HG03064 (cell line): ENCODE results near the gene RIC8B.
"Not testable (repeated sequence)": the region's sequence is repeated elsewhere in the genome, so short reads cannot be mapped to it uniquely, and the experiment has no call there.

Experiments used
- ATAC-seq: cut with Tn5 transposase; IDR thresholded peaks from one replicate; pipeline ENCODE4 v1.9.1; 2021; ENCODE audit warnings: low read depth; ENCODE audit not compliant: unreplicated experiment

RIC8B gene, protein sequence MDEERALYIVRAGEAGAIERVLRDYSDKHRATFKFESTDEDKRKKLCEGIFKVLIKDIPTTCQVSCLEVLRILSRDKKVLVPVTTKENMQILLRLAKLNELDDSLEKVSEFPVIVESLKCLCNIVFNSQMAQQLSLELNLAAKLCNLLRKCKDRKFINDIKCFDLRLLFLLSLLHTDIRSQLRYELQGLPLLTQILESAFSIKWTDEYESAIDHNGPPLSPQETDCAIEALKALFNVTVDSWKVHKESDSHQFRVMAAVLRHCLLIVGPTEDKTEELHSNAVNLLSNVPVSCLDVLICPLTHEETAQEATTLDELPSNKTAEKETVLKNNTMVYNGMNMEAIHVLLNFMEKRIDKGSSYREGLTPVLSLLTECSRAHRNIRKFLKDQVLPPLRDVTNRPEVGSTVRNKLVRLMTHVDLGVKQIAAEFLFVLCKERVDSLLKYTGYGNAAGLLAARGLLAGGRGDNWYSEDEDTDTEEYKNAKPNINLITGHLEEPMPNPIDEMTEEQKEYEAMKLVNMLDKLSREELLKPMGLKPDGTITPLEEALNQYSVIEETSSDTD

DNA sequence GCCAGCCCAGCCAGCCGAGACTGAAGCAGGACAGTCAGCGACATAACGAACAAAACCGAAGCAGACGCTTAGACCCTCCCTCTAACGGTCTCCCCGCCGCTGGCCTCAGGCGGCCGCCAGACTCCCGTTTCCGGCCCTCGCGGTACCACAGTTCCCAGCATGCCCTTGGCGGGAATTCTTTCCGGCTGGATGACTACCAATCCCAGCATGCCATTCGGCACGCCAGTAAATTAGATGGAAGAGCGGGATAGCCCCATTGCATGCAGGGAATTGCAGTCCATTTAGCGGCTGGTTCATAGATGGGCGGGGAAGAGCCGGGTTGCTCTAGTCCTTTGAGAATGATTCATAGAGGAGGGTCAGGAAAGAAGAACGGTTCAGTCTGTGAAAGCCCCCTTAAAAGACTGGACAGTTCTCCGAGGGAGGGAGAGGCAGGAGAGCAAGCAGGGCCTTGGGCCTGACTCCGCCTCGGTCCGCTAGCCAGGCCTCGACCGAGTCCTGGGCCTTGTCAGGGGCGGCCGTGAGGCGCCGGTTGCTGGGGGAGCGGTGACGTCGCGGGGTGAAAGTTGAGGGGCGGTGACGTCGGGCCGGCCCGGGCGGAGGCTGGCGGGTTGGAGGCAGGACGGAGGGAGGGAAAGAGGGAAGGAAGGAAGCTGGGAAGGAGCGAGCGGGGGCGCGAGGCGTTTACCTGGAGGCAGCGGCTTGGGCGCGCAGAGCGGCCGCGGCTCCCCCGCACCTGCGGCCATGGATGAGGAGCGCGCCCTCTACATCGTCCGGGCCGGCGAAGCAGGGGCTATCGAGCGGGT lies at the start of gene RIC8B:
Gene RIC8B (plus strand): TSS at position 678 of the 803 bp plus-strand sequence. CDS start 64 bp downstream, at position 742.
- peak; percentile 90 for ATAC-seq

DNA sequence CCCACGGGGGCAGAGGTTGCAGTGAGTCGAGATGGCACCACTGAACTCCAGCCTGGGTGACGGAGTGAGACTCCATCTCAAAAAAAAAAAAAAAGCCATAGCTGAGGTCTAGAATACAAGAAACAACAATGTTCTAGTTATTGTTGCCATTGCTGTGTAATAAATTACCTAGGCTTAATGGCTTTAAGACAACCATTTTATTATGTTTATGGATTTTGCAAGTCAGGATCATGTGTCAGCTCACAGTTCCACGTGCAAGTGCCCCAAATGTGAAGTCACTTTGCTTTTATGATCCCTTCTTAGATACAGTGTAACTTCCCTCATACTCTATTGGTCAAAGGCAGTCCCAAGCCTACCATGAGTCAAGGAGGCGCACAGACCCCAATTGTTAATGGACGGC lies 49.5 kb upstream of the RIC8B start:
- no peak for ATAC-seq

DNA sequence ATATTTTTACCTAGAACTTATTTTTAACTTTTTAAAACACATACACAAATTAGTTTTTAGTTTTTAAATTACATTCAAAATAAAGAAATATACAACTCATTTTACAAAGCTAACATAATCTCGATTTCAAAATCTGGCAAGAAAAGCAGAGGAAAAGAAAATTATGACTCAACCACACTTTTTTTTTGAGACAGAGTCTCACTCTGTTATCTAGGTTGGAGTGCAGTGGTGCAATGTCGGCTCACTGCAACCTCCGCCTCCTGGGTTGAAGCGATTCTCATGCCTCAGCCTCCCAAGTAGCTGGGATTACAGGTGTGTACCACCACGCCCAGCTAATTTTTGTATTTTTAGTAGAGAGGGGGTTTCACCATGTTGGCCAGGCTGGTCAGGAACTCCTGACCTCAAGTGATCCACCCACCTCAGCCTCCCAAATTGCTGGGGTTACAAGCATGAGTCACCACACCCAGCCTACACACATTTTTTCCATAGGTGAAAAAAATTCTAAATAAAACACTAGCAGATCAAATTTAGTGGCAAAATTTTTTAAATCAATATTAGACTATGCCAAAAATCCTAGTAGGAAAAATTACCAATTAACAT lies 47.8 kb upstream of the RIC8B start:
- not testable (repeated sequence) for ATAC-seq

DNA sequence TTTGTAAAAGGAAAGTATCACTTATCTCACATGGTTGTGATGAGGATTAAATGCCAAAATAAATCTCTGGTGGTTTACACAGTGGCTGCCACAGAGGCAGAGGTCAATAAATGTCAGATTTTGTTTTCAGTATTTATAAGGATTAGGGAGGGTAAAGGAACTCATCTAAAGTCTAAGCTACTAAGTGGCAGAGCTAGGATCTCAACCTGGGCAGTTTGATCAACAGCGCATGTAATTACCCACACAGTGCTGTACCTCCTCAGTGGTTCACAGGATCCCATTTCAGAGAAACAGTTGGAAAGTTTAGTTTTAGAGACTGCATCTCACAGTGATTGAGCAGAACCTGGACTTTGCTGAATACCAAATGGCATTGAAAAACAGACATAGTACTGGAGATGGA lies 44.9 kb upstream of the RIC8B start:
- no peak for ATAC-seq

DNA sequence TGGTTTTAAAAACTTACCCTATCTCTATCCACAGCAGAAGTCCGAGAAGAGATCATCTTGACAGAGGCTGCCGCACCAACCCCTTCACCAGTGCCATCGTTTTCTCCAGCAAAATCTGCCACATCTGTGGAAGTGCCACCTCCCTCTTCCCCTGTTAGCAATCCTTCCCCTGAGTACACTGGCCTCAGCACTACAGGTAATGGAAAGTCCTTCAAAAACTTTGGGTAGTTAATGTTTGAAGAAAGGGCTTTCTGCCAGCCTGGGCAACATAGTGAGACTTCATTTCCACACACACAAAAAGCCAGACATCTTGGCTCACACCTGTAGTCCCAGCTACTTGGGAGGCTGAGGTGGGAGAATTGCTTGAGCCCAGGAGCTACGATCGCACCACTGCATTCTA lies 41.6 kb upstream of the RIC8B start:
- ATAC-seq, result no peak

DNA sequence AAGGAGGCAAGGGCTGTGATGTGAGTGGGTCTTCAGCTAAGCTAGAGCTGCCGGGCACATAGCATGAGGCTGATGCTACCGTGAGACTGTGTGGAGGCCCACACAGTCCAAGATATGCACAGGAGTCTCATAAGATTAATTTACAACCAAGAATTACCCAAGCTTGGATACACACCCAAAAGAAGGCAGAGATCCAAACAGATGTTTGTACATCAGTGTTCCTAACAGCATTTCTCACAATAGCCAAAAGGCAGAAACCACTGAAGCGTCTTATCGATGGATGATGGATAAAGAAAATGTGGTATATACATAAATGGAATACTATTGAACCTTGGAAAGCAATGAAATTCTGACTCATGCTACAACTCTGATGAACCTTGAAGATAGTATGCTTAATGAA lies 40.8 kb upstream of the RIC8B start:
- ATAC-seq, result no peak

DNA sequence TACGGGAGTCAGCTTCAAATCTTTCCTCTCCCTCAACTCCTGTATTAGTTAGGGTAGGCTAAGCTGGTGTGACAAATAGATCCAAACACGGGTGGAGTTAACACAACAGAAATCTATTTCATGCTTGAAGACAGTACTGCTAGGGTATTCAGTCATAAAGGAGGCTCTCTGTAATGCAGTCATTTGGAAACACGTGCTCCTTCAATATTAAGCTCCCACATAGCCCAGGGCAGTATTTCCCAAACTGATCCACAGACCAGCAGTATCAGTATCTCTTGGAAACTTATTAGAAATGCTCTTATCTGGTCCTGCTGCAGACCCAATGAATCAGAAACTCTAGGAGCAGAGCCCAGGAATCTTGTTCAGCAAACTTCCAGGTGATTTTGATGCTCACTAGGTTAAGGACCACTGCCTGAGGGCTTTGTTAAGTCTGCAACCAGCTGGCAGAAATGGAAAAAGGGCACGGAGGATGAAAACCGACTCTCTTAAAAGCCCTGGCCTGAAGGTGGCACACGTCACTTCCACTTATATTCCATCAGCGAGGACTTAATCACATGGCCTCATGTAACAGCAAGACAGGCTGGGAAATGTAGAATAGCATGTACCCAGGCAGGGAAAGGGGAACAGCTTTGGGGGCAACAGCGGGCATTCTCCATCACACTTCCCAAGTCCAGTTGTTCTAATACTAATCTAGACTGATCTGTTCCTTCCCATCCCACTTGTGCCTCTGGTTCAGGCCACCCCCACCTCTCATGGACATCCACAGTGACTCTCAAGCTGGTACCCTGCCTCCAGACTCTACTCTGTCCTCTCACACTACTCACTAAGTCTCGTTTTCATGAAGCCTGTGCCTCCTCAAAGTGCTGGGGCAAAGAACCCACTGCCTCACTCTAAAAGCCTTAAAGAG lies 38.2 kb upstream of the RIC8B start:
- ATAC-seq, result no peak

DNA sequence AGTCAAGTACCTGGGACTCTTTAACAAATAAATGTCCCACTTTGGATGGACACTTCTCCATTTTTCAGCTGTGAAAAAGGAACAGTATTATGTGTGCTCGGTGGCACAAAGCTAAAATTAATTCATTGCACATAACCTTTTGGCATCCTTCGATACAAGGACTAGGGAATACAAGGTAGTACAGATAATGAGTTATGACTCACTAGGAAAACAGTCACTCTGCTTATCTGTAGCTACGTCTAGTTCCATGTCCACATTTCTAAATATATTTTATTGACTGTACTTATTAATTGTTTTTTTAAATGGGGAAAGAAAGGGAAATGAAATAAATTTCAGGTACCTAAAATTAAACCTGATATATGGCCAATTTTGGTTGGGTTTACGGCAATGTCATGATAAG lies 35.2 kb upstream of the RIC8B start:
- ATAC-seq, result no peak

DNA sequence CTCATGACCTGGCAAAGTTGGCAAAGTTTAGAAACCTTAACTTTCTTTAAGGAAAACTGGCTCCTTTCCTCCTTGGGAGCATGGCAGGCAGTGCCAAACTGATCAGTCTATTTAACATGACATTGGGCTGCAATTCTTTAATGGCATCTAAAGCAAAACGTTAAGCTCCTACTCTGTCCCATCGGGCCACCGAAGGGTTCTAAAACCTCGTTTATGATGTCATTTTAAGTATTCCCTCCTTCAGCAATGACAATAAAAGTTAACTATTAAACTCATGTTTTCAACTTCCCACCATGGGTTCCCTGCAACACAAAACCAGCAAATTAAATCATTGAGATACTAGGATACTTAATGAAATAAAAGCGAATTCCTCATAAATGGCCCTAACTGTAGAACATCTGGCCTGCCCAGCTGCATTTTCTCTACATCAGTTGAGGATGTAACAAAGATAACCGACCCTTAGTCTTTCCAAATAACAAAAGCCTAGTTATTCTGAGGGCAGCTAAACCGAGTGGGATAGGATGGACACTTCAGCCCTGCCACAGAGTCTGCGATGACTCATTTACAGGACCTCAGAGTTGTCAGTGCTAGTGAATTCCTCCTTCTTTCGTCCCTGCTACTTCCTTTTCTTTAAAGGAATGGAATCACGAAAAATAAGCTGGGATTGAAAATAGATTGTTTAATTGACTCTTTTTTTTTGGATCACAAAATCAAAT lies 34.5 kb upstream of the RIC8B start:
- ATAC-seq, result no peak

DNA sequence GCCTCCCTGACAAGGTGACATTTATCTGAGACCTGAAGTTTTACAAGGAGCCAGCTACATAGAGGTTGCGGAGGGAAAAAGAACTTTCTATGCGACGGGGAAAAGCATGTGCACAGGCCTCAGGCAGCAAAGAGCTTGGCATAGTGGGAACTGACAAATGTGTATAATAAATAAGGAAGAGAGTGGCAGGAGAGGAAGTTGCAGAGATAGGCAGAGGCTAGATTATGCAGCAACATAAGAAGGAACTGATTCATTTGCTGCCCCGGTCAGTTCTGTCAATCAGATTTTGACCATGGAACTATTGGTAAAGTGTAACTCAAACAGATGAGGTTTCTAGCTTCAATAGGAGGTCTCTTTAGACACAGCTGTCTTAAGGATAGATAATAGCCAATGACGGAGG lies 33.7 kb upstream of the RIC8B start:
- no peak for ATAC-seq

DNA sequence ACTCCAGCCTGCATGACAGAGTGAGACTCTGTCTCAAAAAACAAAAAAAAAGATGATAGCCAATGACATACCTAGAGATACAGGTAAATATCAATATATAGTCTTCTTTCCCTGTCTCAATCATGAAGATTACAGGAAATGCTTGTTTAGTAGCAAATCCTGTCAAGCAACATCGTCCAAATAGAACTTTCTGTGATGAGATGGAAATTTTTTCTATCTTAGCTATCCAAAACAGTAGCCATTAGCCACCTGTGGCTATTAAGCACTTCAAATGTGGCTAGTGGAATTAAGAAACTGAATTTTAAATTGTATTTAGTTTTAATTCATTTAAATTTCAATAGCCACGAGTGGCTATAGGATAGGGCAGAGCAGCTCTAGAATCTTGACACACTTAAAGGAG lies 33.2 kb upstream of the RIC8B start:
- no peak for ATAC-seq

DNA sequence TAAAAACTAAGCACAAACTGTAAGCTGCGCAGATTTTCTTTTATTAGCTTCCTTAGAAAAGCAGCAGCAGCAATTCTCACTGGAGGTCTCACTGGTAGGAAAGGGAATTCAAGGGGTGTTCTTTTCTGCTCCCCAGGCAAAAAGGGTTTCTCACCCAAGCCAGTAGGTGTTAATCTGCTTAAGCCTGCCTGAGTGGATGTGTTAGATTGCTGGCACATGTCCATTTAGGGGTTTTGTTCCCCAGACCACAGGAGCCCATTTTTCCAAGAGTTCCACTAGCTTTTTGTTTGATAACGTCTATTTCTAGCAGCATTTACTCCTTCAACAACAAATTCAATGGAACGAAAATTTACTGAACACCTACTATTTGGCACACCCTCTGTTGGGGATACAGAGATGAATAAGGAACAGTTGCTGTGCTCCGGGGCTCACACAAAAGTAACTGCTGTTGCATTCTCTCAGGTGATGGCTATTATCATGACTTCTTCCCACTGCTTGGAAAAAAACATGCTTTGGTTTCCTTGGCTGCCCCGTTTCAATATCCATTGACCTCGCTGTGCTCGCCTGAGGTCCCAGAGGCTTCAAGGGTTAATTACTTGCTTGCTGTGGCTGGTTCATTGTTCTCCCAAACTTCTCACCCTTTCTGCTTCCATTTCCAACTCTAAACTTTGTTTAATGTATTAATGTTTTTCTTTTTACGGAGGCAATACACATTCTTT lies 31.1 kb upstream of the RIC8B start:
- no peak for ATAC-seq

DNA sequence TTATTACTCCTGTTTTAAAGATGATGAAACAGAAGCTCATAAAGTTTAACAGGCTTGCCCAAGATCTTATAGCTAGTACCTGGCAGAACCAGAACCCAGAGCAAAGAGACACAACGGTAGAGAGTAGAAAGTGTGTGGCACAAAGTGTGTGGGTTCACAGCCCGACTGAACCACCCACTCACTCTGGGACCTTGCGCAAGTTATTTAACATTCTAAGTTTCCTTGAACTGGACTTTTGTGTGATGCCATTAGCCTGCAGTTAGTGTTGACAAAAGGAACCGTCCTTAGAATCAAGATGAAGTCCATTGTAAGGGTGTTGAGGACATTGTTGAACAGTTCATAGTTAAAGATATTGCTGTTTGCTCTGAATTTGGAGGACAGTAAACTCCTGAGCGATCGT lies 29.9 kb upstream of the RIC8B start:
- no peak for ATAC-seq

DNA sequence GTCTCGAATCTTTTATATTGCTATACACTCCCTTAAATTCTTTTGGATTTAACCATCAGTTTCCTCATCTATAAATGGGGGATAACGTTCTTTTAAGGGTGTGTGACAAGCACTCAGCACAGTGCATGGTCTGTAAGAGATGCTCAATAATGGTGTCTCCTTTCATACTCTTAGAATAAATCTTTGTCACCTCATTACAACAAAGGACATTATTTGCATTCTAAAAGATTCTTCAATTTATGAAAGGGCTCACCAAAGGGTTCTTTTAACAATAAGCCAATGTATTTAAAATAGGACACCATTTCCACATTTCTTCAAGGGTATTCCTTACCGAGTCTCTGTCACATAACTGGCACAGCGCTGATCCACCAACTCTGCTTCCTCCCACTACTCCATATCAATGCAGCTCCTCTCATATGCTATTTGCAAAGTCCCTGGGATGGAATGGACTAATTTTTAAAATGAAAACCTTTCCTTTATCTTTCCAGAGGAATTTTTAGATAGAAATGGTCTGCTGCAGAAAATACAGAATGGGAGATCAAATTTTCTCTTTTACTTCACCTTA lies 29.2 kb upstream of the RIC8B start:
- no peak for ATAC-seq

DNA sequence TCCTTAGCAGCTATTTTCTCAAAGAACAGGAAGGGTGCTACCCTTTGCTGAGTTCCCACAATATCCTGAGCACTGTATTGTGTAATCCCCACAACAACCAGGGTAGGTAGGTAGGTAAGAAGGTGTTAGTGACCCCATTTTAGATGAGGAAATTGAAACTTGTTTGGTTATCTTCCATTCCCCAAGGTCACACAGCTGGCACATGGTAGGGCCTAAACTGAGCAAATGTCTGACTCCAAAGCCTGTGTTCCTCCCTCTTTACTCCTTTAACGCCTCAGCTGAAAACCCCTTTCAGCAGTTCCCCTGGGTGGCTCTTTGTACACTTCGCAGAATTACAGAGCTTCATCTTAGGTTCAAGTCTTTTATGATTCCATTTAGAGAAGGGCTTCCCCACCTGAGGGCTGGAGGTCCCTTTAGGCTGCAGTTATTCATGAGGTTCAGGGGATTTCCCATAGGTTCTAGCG lies 26.5 kb upstream of the RIC8B start:
- ATAC-seq, result no peak

DNA sequence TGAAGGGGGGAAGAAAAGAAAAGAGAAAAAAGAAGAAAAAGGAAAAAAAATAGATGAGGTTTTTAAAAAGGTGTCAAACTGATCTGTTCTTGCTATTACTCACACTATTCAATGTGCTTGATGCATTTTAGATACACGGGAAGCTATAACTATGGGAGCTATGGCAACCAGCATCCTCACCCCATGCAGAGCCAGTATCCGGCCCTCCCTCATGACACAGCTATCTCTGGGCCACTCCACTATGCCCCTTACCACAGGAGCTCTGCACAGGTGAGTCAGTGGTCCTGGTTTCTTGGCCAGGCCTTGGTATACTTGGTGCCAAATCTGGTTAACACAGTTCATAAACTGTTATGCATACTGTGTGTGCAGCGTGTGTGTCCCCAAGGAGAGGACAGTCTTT lies 24.0 kb upstream of the RIC8B start:
- ATAC-seq, result no peak

DNA sequence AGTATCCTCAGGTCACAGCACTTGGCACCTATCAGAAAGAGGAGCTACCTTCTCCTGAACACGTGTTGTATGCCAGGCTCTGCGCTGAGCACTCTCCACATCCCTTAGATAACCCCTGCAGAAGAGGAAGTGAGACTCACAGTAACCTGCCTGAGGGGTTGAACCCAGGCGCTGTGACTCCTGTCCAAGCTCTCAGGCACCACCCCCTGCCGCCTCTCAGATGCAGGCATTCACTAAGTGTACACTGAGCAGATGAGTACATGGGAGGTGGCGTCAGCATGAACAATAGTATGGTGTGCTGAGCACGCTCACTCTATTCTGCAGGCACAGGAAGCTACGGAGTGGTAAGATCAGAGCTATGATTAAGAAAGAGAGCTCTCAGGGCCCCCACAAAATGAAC lies 21.0 kb upstream of the RIC8B start:
- ATAC-seq, result peak; percentile 93

DNA sequence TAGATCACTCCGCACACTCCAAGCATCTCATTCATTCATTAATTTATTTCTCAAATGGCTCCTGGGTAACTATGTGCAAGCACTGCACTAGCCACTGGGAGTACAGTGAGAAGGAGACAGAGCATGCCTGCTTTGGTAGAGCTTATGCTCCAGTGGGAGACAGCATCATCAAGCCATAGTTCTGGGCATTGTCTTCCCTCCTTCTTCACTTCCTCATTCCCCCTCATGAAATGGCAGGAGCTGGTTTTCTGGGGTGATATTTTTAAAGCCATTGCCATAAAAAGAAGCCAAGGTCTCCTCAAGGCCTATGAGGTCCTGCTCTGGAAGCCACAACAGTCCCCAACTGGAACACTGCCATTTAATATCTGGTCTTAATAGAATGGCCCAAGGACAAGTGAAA lies 20.2 kb upstream of the RIC8B start:
- ATAC-seq, result no peak
